RWPE2 (cell line): ENCODE results near the gene TRAPPC2L.

ENCODE experiments used
- ATAC-seq: fragments of 200-7000 bp; cut with Tn5 transposase; 3 replicates; pipeline ENCODE4 v1.9.1; 2021; ENCODE audit warnings: low read depth
- DNase-seq: peaks from one replicate; pipeline ENCODE4 v3.0.0-alpha.2; 2020; ENCODE audit warnings: low spot score
- H3K27ac ChIP-seq: fragments of 450-650 bp; 2 replicates; pipeline ENCODE4 v1.5.1; 2017; ENCODE audit warnings: mild to moderate bottlenecking; ENCODE audit not compliant: poor library complexity, severe bottlenecking
- H3K27me3 ChIP-seq: fragments of 250-450 bp; sonication (Bioruptor Pico); 2 replicates; pipeline ENCODE4 v1.5.1; 2021; ENCODE audit warnings: mild to moderate bottlenecking, moderate library complexity; ENCODE audit not compliant: insufficient read depth, poor library complexity, severe bottlenecking
- H3K36me3 ChIP-seq: fragments of 250-450 bp; sonication (Bioruptor Pico); 2 replicates; pipeline ENCODE4 v1.5.1; 2020; ENCODE audit warnings: low read depth, mild to moderate bottlenecking, moderate library complexity
- H3K4me1 ChIP-seq: fragments of 250-450 bp; sonication (Bioruptor Pico); 2 replicates; pipeline ENCODE4 v1.5.1; 2021; ENCODE audit warnings: mild to moderate bottlenecking, moderate library complexity; ENCODE audit not compliant: insufficient read depth, poor library complexity, severe bottlenecking
- H3K4me3 ChIP-seq: fragments of 250-450 bp; sonication (Bioruptor Pico); 2 replicates; pipeline ENCODE4 v1.5.1; 2021; ENCODE audit warnings: mild to moderate bottlenecking, moderate library complexity; ENCODE audit not compliant: severe bottlenecking
- H3K9me3 ChIP-seq: fragments of 250-450 bp; sonication (Bioruptor Pico); 2 replicates; pipeline ENCODE4 v1.5.1; 2021; ENCODE audit warnings: mild to moderate bottlenecking, moderate library complexity; ENCODE audit not compliant: severe bottlenecking
- CTCF ChIP-seq: fragments of 450-650 bp; IDR thresholded peaks from one replicate; pipeline ENCODE4 v1.5.1; 2017; ENCODE audit warnings: mild to moderate bottlenecking, moderate library complexity; ENCODE audit not compliant: poor library complexity, severe bottlenecking

Gene TRAPPC2L

GRCh38 chr16:88841521-88842307 is 15.2 kb upstream of the TRAPPC2L start:
- Histone ChIP-seq H3K27me3 (no peaks in the 10 kb centered on the region), H3K36me3 (0 out of 2 replicates have a peak, but pooled peaks cover 7% of the 10 kb centered on the region), H3K9me3 (no peaks in the 10 kb centered on the region), H3K4me3 (no peak overlapping the region), H3K4me1 (no peaks in the 10 kb centered on the region), H3K27ac (no peak overlapping the region)
- ATAC-seq = no peak
- no peak for DNase-seq
- TF ChIP-seq CTCF = no peak

GRCh38 chr16:88842308-88842756 is 14.6 kb upstream of the TRAPPC2L start:
- DNase-seq (no peak), ATAC-seq (no peak)
- TF ChIP-seq CTCF = no peak
- Histone ChIP-seq H3K27ac (no peak overlapping the region), H3K36me3 (0 out of 2 replicates have a peak, but pooled peaks cover 7% of the 10 kb centered on the region), H3K9me3 (no peaks in the 10 kb centered on the region), H3K4me1 (no peaks in the 10 kb centered on the region), H3K27me3 (no peaks in the 10 kb centered on the region), H3K4me3 (no peak overlapping the region)

DNA sequence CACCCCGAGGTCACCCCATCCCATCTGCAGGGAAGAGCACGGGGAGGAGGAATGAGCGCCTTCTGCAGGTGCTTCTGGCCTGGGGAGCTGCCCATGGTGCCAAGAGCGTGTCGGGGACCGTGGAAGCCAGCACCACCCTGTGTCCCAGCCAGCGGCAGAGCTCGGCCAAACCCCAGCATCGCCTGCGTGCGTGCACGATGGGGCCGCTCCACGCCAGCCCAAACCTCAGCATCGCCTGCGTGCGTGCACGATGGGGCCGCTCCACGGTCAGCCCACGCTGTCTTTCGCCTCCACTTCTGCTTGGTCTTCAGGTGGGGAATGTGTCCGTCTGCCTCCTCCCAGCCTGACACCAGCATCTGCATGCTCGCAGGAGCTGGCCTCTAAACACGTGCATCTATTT is 14.1 kb upstream of the TRAPPC2L start:
- no peak for DNase-seq
- H3K36me3 ChIP-seq = 0 out of 2 replicates have a peak, but pooled peaks cover 7% of the 10 kb centered on the region
- H3K9me3 ChIP-seq = no peaks in the 10 kb centered on the region
- no peak for TF ChIP-seq CTCF
- no peaks in the 10 kb centered on the region for H3K4me1 ChIP-seq
- H3K4me3 ChIP-seq = no peak overlapping the region
- no peaks in the 10 kb centered on the region for H3K27me3 ChIP-seq
- ATAC-seq = no peak
- H3K27ac ChIP-seq = no peak overlapping the region

GRCh38 chr16:88843256-88843655 is 13.7 kb upstream of the TRAPPC2L start:
- no peak overlapping the region for H3K27ac ChIP-seq
- 0 out of 2 replicates have a peak, but pooled peaks cover 7% of the 10 kb centered on the region for H3K36me3 ChIP-seq
- no peaks in the 10 kb centered on the region for H3K27me3 ChIP-seq
- no peaks in the 10 kb centered on the region for H3K9me3 ChIP-seq
- H3K4me3 ChIP-seq = no peak overlapping the region
- H3K4me1 ChIP-seq = no peaks in the 10 kb centered on the region
- DNase-seq = no peak
- TF ChIP-seq CTCF = no peak
- ATAC-seq = no peak
